Measurements from ENCODE around the gene MVB12A.

The MVB12A gene

DNA sequence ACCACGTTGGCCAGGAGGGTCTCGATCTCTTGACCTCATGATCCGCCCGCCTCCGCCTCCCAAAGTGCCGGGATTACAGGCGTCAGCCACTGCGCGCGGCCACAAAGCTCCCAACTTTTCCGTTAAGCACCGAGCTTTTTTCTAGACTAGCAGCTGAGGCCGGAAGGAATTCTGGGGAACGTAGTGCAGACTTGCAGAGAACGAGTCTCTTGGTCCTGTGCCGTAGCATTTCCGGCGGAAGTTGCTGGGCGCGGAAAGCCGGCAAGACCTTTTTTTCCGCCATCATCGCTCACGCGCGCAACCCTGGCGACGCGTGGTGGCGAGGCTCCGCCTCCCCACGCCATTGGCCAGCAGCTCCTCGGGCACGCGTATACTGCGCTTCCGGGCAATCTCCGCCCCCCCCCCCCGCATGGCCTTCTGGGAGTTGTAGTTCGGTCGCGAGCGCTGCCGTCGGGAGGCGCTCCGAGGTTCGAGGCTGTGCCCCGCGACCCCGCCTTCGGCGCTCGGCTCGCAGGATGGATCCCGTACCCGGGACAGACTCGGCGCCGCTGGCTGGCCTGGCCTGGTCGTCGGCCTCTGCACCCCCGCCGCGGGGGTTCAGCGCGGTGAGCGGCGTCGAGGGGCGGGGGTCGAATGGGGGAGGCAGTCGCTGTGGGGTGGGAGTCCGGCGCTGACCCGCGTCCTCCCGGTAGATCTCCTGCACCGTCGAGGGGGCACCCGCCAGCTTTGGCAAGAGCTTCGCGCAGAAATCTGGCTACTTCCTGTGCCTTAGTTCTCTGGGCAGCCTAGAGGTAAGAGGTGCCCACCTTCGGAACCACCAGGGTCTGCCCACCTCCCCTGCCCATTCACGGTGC is at the start of gene MVB12A:
TSS of gene MVB12A (plus strand) at position 427 of the 854 bp plus-strand sequence. CDS start at position 516, 89 bp downstream.
- peak; percentile 93 for DNase-seq (ENCODE audit: low read depth)

DNA sequence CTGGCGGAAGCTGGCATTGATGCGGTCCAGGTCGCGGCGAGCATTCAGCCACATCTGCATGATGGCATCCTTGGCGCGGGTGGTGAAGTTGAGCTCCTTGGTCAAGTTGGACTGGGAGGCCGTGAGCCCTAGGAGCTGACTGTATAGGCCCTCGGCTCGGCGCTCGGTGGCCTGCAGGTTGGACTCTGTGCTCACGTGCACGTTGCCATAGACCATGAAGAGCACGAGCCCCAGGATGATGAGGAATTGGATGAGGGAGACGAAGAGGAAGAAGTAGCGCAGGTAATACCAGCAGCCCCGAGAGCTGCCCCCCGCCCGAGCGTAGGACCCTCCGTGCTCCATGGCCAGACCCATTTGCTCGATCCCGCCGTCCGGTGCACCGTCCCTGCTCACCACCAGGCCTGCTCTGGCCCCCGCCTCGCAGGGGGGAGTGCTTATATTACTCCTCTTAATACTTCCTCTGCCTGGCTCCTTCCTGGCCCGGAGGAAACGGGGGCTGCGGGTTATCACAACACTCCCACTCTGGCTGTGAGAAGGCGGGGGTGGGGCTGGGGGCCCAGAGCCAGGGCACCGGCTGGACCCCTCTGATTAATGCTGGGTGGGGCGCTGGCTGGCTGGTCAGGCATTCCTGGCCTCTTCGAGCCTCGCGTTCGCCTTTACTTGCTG is 42.8 kb upstream of the MVB12A start, which contains the start of gene PLVAP:
TSS of gene PLVAP (minus strand) at position 408 of the 666 bp plus-strand sequence. CDS start at position 354, 54 bp downstream.
- no peak for DNase-seq (ENCODE audit: low read depth)

DNA sequence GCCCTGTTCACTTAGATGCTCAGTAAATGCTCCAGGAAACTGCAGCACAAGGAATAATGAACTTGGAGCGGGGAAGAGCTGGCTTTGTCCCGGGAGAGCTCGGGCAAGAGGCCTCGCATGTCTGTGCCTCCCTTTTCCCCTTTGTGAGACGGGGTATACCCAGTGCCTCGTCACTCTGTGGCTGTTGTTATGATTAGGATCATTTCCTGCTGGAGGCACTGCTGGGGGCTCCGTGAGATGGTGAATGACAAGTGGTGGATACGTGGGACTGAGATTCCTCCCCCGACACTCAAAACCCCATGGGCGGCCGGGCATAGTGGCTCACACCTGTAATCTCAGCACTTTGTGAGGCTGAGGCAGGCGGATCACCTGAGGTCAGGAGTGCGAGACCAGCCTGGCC is 41.6 kb upstream of the MVB12A start:
- no peak for DNase-seq (ENCODE audit: low read depth)

DNA sequence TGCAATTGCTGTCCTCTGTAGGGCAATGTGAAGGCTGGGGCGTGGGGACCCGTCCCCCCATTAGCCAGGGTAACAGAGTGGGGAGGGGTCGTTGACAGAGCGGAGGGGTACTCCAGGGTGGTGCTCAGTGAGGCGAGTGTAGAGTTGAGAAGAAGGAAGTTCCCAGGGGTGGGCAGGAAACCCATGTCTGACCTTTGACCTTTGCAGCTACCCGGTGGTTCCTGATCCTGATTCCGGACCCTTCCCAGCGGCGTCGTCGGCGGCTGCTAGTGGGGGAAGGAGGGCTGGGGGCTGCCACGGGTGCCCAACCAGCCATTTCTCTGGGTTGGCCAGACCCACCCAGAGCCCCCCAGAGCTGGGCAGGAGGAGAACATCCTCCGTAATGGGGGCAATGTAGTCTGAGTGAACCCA is 40.6 kb upstream of the MVB12A start:
- no peak for DNase-seq (ENCODE audit: low read depth)

DNA sequence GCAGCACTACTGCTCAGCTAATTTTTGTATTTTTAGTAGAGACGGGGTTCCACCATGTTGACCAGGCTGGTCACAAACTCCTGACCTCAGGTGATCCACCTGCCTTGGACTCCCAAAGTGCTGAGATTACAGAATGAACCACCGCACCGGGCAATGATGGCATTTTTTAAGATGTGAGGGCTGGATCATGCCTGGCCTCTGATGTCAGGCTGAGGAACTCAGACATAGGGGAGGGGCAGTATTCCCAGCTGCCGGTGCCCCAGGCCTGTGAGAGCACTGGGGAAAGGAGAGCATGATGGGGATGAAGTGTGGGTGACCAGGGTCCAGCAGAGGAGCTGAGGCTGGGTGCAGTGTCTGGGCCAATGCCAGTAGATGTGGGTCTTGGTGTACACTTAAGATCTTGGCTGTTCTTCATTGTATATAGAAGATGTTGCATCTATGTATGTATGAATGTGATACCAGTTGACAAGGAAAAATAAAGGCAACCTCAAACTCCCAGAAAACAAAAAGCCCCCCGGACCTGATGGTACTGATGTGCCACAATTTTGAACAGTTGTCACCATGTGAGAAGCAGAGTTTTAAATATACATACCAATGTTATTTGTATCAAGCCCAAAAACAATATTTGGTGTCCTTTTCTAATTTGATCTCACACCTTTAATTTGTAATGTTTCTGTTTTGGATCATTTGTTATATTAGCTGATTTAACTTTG is 39.3 kb upstream of the MVB12A start:
- no peak for DNase-seq (ENCODE audit: low read depth)

DNA sequence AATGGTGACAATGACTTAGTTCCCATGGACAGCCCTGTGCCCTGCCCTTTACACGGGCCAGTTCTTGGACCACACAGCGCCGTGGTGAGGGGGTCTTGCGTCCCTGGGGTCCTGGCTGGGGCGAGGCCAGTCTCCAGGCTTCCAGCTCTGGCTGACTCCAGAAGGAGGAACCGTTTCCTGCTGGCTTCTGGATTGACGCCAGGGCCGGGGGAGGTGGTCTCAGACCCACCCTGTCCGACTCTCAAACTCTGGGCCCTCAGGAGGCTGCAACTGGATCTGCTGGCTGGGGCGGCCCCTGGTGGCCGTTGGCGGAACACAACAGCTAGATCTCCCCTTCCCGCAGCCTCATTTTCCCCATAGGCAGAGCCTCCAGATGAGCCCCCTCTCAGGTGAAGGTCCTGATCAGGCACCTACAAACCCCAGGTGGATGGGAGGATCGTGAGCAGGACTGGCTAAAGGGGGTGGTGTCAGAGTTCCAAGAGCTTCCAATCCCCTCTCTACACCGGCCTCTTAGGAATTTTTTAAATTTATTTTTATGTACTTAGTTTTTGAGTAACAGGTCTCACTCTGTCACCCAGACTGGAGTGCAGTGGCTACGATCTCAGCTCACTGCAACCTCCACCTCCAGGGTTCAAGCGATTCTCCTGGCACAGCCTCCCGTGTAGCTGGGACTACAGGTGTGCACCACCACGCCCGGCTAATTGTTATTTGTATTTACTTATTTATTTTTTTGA is 33.8 kb upstream of the MVB12A start:
- DNase-seq (ENCODE audit: low read depth), result peak; percentile 49

DNA sequence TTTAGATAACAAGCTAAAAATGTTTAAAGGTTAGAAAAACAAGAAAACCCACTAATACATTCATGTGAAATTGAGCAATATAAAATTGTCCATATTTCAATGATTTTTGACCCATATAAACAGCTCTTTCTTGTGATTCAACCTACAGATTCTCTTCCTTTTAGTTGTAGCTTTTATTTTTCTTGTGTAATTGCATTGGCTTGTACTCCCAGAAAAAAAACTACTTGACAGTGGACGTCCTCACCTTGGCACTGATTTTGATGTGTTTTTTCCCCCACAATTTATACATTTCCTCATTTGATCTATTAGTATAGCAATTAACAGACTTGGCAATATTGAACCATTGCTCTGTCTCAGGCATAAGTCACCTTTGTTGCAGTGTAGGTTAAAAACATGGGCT is 30.6 kb upstream of the MVB12A start:
- no peak for DNase-seq (ENCODE audit: low read depth)

DNA sequence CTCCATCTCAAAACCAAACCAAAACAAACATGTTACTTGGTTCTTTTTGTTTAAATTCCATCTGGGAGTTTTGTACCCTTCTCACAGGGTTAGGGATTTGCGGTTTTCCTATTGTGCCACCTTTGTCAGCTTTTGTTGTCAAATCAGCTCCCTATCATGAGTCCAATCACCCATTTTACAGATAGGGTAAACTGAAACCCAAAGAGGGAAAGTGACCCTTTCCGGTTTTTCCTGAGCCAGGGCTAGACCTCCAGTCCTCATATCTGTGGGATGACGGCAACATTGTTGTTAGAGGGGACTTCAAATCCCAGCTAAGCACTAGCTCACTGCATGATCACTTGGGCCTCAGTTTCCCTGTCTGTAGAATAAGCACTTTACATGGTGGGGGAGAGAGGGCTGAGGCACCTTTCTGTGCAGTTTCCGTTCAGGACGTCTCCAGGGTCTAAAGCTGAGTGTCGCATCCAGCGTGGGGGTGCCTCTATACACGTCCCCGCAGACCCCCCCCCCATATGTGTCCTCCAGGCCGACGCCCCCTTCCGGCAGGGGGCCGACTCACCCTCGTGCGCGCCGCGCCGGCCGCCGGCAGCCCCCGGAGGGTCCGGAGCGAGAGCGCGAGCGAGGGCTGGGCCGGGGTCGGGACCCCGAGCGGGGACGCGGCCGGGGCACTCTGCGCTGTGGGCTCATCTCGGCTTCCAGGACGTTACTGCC is 29.7 kb upstream of the MVB12A start:
- DNase-seq (ENCODE audit: low read depth), result no peak

DNA sequence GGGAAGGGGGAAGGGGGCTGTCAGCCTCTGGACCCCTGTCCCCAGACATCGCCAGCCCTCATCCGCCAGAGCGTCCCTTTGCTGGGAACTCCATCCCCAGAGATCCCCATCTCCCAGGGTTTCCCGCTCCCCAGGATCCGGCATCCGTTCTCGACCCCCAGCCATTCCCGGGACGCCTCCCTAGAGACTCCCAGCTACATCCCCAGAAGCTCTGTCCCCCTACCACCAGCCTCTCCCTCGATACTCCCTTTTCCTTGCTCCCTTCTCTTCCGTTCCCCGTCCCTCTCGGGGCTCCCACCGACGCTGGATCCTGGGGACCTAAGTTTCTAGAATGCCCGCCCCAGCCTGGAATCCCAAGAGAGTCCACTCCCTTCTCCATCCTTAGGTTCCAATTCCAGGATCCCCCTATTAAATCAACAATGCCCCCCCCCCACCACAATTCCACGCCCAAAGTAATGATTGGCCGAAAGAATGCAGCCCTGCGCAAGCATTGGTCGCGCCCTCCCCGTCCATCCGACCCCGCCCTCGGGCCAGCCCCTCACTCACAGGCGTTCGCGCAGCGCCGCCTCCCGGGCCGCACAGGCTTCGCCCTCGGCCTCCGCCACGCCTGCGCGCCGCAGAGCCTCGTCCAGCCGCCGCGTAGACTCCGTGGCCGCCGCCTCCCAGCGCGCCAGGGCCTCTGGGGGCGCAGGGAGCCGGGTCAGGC is 29.0 kb upstream of the MVB12A start:
- peak; percentile 88 for DNase-seq (ENCODE audit: low read depth)

DNA sequence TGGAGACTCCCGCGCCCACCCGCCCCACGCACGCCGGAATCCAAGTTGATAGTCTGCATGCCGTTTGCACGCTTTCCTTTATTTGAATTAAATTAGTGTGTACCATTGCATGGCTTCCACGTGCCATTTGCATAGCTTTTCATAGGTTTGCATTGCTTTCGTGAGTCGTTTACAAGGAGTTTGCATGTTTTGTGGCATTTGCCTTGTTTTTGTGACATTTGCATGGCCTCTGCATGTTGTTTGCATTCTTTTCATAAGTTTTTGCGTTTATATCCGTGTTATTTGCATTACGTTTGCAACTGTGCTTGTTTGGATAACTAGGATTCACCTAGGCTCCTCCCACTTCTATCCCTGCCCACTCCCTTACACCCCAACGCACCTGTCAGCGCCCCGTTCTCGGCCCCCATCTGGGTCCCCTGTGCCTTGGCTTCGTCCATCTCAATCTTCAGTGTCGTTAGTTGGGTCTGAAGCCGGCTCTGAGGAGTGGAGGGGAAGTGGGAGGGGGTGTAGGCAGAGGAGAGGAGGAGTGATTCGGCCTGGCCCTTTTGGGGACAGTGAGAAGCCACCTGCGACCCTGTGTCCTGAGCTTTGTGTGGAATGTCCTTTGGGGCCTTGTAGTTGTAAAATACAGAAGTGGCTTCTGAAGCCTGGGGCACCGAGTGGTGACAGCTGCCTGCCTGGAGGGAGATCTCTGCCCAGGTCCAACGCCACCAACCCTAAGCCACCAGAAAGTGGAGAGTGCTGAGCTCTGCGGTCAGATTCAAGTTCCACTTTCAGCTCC is 28.3 kb upstream of the MVB12A start:
- no peak for DNase-seq (ENCODE audit: low read depth)

DNA sequence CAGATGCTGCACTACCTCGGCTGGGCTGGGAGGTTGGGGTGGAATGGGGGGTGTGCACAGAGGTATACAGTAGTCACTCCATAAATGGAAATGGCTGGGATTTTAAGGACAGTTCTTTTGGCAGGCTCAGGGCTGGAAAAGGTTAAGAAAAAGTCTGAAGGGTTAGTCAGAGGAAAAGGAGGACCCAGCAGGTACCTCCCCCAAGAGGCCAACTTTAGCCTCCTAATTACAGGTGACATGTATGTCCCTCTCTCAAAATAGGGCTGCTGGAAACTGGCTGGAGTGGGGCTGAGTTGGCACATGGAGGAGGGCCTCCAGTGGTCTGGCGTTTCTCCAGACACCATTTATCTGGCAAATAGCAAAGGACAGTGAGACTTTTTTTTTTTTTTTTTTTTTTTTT is 26.8 kb upstream of the MVB12A start:
- no peak for DNase-seq (ENCODE audit: low read depth)

DNA sequence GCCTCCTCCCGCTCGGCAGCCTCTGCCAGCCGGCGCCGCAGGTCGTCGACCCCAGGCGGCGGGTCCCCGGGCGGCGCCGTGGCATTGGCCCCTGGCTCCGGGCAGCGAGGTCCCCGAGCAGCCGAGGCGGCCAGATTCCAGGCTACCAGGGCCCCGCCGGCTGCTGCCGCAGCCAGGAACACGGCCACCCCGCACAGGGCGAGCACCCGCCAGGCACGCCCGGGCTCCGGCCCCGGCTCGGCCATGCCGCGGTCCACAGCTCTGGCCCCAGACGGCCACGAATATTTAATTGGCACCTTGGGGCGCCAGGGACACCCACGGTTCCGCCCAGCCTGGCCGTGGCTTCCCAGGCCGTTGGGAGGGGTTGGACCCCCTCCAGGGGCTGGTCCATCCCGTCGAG is 25.9 kb upstream of the MVB12A start, which contains the start of gene CCDC194:
TSS of gene CCDC194 (minus strand) at position 283 of the 400 bp plus-strand sequence. CDS start at position 245, 38 bp downstream.
- no peak for DNase-seq (ENCODE audit: low read depth)

DNA sequence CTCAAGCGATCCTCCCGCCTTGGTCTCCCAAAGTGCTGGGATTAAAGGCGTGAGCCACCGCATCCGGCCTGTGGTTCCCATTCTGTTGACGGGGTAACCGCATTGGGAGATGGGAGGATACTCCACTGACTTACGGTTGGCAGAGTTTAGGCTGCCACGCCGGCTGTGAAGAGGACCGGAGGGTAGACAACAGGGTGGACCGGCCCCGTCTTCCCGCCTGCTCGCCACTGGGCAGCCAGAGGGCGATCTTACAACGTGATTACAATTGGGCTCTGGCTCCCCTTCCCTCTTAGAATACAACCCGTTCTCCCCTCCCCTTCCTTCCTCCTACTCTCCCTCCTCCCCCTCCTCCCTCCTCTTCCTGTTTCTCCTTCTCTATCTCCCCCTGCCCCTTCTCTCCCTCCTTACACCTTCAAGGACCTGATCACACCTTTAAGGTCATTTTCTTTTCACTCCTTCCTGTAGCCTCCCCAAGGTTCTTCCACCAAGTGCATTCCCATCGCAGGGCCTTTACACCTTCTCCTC is 24.9 kb upstream of the MVB12A start:
- DNase-seq (ENCODE audit: low read depth), result peak; percentile 61

DNA sequence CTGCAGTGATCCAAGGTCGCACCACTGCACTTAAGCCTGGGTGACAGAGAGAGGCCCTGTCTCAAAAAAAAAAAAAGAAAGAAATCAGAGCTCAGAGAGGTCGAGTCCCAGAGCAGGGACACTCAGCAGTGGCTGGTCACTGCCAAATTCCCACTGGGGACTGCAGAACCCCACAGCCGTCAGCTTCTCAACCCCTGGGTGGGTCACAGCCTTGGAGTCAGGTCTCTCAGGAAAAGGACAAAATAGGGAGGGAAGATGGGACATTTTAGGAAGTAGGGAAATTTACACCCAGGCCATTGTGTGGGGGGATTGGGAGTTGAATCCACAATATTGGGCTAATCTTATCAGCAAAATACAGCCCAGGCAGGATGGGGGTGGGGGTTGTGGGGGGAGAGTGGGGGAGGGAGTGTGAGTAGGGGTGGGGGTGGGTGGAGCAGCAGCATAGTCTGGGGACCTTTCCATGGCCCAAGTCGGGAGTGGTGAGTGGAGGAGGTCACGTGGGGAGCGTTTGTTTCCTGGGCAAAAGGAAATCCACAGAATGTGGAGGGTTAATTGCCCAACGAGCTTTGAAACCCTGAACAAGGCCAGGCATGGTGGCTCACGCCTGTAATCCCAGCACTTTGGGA is 20.8 kb upstream of the MVB12A start:
- no peak for DNase-seq (ENCODE audit: low read depth)

DNA sequence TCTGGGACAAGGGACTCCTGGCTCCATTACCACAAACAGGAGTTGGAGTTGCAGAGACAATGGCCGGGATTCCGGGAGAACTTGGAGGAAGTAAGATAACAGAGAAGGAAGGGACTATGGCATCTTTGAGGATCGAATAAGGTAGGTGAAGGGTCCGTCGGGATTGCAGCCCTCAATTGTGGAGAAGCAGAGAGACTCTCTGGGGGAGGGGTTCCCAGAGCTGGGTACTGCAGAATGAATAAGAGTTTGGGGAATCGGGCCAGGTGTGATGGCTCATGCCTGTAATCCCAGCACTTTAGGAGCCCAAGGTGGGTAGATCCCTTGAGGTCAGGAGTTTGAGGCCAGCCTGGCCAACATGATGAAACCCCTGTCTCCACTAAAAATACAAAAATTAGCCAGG is 18.2 kb upstream of the MVB12A start:
- no peak for DNase-seq (ENCODE audit: low read depth)

DNA sequence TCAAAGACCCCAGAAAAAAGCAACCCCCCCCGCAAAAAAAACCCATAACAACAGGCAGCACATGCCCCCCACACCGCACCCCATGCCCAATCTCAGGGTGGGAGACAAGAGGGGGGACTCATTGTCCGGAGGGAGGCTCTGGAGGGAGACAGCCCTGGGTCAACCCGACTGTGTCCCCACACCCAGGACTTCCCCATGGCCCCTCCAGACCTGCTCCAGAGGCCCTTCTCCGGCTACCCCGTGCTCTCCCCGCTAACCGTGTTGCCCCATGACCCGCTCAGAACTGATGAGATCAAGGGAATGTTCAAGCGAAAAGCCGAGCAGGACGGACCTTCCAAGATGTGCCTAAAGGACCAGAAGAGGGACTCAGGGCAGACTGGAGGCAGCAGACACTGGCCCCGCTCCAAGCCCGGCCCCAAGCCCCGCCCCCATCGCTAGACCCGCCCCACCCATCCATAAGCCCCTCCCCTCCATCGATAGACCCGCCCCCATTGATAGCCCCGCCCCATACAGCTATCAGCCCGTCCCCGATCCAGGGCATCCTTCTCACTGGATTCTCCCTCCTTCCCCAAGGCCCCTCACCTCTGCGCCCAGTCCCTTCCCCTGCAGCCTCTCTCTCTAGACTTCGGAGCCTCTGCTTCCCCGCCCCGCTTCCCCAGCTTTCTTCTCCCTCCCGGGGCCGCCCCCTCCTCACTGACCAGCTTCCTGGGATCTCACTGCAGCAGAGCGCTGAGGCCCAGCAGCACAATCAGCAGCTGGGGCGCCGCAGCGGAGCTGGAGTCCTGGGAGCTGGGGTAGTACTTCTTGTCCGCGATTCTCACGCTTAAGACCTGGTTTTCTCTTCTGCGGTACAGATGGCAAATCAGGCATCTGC is 16.6 kb upstream of the MVB12A start:
- no peak for DNase-seq (ENCODE audit: low read depth)

DNA sequence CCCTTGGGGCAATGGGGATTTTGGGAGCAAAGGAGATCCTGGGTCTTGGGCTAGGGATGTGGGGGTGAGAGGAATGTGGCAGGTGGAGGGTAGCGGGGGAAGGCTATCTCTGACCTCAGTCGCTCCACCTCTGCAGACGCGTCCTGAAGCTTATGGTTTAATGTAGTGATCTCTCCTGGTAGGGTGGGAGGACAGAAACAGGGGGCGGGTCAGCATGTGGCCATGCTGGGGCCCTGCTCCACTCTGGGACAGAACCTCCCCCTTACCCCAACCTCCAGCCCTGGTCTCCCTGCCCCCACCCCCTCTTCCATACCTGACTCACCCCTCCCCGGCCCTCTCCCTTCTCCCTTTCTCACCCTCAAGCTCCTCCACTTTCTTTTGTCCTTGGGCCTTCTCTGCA is 15.8 kb upstream of the MVB12A start:
- DNase-seq (ENCODE audit: low read depth), result no peak

DNA sequence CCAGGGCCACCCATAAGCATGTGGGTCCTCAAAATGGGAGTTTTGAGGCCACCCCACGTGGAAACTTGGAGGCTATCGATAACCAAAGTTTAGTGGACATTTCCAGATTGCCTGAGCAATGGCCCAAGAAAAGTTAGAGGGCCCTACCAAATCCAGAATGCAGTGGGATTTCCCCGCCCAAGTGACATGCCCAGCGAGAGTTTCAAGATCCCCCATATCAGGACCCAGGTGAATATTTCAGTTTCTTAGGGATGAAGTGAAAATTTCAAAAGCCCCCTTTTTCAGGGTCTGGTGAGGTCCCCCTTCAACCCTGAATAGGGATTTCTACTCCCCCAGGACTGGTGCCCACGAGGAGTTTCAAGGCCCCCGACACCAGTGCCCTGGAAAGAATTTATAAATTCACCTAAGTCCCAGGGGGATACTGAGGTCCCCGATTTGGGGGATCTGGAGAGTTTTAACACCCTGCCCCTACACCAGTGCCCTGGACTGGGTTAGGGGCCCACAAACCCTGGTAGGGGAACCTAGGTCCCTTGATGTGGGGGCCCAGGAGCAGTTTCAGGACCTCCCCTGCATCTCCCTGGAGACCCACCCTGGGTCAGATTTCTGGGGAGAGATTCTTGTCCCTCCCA is 15.1 kb upstream of the MVB12A start:
- DNase-seq (ENCODE audit: low read depth), result no peak
